Activated T-helper 1 cell treated with anti-CD3 and anti-CD28 coated beads, Interleukin-12 subunit alpha, Interleukin-12 subunit beta, Interleukin-2, Interleukin-4 antibody, amounts not matched to agents 30 ng/mL and 10 ng/mL and 1 ng/mL, durations not matched to agents 14 hours and 24 hours and 36 hours (primary cell): ENCODE data around the gene KLHL2. TPM values are rescaled to one million over a fixed set of nuclear protein-coding genes. Genes with fewer than 3 reads are reported as not detected.
"Not testable (repeated sequence)": the region's sequence is repeated elsewhere in the genome, so short reads cannot be mapped to it uniquely, and the experiment has no call there.

ENCODE experiments used
- DNase-seq: peaks from one replicate; pipeline ENCODE4 v3.0.0; 2021; ENCODE audit warnings: low spot score
- H3K27ac Mint-ChIP-seq: one replicate; pipeline ENCODE4 v1.8.0; 2021; ENCODE audit warnings: mild to moderate bottlenecking, mixed read lengths
- H3K27me3 Mint-ChIP-seq: one replicate; pipeline ENCODE4 v1.8.0; 2022; ENCODE audit warnings: mild to moderate bottlenecking, moderate library complexity, mixed read lengths; ENCODE audit not compliant: insufficient read depth
- H3K36me3 Mint-ChIP-seq: one replicate; pipeline ENCODE4 v1.8.0; 2021; ENCODE audit warnings: low read depth, mixed read lengths
- H3K4me1 Mint-ChIP-seq: one replicate; pipeline ENCODE4 v1.8.0; 2021; ENCODE audit warnings: low read depth, mixed read lengths
- H3K4me3 Mint-ChIP-seq: one replicate; pipeline ENCODE4 v1.8.0; 2021; ENCODE audit warnings: mild to moderate bottlenecking, moderate library complexity, mixed read lengths
- H3K9me3 Mint-ChIP-seq: one replicate; pipeline ENCODE4 v1.8.0; 2021; ENCODE audit warnings: mixed read lengths
- intact Hi-C: fragments of 100-400 bp; cut with micrococcal nuclease; formaldehyde crosslinking; loops from one replicate; pipeline ENCODE4 v1.15.1; 2024
- total RNA-seq: library from RNA; stranded (reverse); gene quantifications from 2 replicates; pipeline ENCODE4 v1.2.3, GENCODE V29; 2022

Gene KLHL2
- total RNA-seq, 1 donor from 2014 or later = 40.6 TPM

DNA sequence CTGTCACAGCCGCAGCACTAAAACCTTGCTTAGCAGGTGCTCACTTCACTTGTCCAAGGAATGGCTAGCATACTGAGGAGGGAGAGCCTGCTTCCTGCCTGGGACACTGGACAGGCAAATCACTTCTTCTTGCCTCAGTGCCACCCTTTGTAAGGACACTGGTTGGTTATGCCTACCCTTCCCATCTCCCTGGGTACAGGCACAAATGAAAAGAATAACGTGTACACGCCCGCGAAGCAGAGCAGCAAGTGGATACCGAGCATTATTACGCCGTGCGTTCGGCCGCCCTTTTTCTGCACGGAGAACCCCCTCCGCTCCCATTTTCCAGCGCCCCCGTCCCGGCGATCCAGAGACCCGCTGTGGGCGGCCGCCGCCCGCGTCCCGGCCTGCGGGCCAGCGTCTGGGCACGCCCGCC lies 338 bp upstream of the KLHL2 start:
- Mint-ChIP-seq H3K27me3 (no peaks in the 10 kb centered on the region), H3K36me3 (peaks cover 15% of the 10 kb centered on the region), H3K27ac (peak overlapping the region; percentile 79), H3K9me3 (no peaks in the 10 kb centered on the region), H3K4me1 (peaks cover 68% of the 10 kb centered on the region), H3K4me3 (peak overlapping the region; percentile 82)
- no peak for DNase-seq
- intact Hi-C loops = loop anchor here (1.0 to 5.0 kb wide), 3 partner anchors 55 to 120 kb away; partner anchors contain the start of genes MSMO1 and TMEM192

- Mint-ChIP-seq H3K27me3 (no peaks in the 10 kb centered on the region), H3K4me1 (peaks cover 77% of the 10 kb centered on the region), H3K4me3 (peak overlapping the region; percentile 94), H3K9me3 (no peaks in the 10 kb centered on the region), H3K27ac (peak overlapping the region; percentile 88), H3K36me3 (peaks cover 23% of the 10 kb centered on the region)
- no peak for DNase-seq
- intact Hi-C loops = loop anchor here (2.0 to 5.0 kb wide), 2 partner anchors 25 to 54 kb away; no protein-coding TSS in a partner anchor
These were observed 876 bp downstream of the KLHL2 start for GRCh38 chr4:165208221-165208652.

- H3K36me3 Mint-ChIP-seq = peaks cover 26% of the 10 kb centered on the region
These were observed 1.5 kb downstream of the KLHL2 start for GRCh38 chr4:165208741-165209388.

DNA sequence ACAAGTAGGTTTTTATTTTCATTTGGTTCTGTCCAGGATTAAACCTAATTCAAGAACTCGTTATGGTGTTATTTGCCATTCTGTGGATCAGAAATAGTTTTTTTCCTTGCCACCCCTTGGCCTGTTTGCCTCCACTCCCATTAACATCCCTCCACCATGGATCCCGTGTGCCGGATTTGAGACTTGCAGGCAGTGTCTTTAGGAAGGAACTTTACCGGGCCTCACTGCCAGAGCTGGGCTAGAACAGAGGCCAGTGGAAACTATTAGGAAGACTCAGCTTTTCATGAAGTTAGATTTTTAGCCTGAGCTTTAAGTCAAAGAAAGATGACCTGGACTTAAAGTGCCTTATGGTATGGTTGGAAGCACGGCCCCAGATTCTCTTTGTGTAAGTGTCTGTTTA lies 2.4 kb downstream of the KLHL2 start:
- Mint-ChIP-seq H3K27ac (no peak overlapping the region), H3K4me3 (peak overlapping the region; percentile 64), H3K9me3 (no peaks in the 10 kb centered on the region), H3K27me3 (no peaks in the 10 kb centered on the region), H3K36me3 (peaks cover 26% of the 10 kb centered on the region), H3K4me1 (peaks cover 78% of the 10 kb centered on the region)
- intact Hi-C loops = loop anchor here (2.0 to 5.0 kb wide), 2 partner anchors 23 to 53 kb away; no protein-coding TSS in a partner anchor
- DNase-seq = no peak

More at GRCh38 chr4:165208741-165209388, 1.5 kb downstream of the KLHL2 start:
- peaks cover 77% of the 10 kb centered on the region for H3K4me1 Mint-ChIP-seq
- no peak for DNase-seq
- peak overlapping the region; percentile 94 for H3K4me3 Mint-ChIP-seq
- intact Hi-C loops = loop anchor here (2.0 to 5.0 kb wide), 2 partner anchors 24 to 53 kb away; no protein-coding TSS in a partner anchor
- H3K27me3 Mint-ChIP-seq = no peaks in the 10 kb centered on the region
- H3K27ac Mint-ChIP-seq = peak overlapping the region; percentile 58
- no peaks in the 10 kb centered on the region for H3K9me3 Mint-ChIP-seq

DNA sequence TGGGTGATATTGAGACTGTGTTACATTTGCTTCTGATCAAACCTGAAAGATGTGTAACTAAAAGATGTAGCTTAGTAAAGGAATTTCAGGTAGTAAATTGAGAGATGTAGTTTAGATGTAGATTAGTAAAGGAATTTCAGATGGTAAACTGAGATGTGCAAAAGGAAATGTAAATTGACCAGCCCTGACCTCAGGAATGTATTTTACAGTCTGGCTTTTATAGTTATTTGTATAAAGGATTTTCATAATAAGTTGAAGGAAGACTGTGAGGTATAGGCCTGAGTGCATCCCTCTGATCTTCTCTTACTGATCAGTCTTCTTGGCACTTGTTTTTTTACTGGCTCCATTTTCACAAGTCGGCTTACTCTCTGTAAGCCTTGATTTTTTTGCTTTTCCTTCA lies 3.2 kb downstream of the KLHL2 start:
- no peaks in the 10 kb centered on the region for H3K27me3 Mint-ChIP-seq
- no peak for DNase-seq
- H3K36me3 Mint-ChIP-seq = peaks cover 24% of the 10 kb centered on the region
- H3K9me3 Mint-ChIP-seq = no peaks in the 10 kb centered on the region
- peak overlapping the region; percentile 64 for H3K4me3 Mint-ChIP-seq
- intact Hi-C loops = no loop called here
- H3K4me1 Mint-ChIP-seq = peaks cover 77% of the 10 kb centered on the region
- no peak overlapping the region for H3K27ac Mint-ChIP-seq

DNA sequence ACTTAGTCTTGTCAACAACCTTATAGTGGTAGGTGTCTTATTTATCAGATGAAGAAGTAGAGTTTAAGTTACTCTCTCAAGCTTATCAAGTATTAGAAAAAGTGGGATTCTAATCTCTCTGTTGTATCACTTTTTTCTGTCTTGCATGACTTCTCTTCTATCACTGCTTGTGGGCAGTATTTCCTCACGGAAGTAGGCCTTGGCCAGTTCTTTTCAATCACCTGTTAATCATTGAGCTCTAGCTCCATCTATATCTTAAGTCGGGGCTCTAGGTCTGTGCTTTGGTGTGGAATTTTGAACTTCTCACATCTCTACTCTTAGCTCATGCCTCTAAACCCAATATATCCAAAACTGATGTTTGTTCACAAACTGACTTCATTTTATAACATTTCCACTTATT lies 5.3 kb downstream of the KLHL2 start:
- Mint-ChIP-seq H3K27ac (peak overlapping the region; percentile 35), H3K4me3 (peak overlapping the region; percentile 27)
- intact Hi-C loops = not testable (repeated sequence)

DNA sequence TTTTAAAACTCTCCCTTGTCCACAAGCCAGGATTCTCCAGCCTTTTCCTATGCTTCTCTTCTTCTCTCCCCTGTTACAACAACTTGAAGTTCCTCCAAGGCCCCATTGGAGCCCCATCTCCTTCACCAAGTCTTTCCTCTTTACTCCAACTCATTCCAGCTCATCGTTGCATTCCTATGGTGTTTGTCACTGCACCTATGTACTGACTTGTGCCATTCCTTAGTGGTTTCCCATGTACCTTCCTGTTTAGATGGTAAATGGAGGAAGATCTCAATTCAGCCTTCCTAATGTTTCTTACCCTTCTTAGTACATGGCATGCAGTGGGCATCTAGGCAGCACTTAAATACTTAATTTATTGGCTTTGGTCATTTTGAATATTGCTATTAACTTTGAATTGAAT lies 6.0 kb downstream of the KLHL2 start:
- Mint-ChIP-seq H3K4me3 (peak overlapping the region; percentile 27), H3K4me1 (peaks cover 97% of the 10 kb centered on the region), H3K27ac (peak overlapping the region; percentile 35), H3K36me3 (peaks cover 36% of the 10 kb centered on the region)
- H3K9me3 Mint-ChIP-seq, H3K27me3 Mint-ChIP-seq, DNase-seq, intact Hi-C loops: not testable (repeated sequence)

More for the DNA sequence above, 5.3 kb downstream of the KLHL2 start:
- DNase-seq, H3K27me3 Mint-ChIP-seq, H3K9me3 Mint-ChIP-seq: not testable (repeated sequence)
- Mint-ChIP-seq H3K4me1 (peaks cover 89% of the 10 kb centered on the region), H3K36me3 (peaks cover 29% of the 10 kb centered on the region)

DNA sequence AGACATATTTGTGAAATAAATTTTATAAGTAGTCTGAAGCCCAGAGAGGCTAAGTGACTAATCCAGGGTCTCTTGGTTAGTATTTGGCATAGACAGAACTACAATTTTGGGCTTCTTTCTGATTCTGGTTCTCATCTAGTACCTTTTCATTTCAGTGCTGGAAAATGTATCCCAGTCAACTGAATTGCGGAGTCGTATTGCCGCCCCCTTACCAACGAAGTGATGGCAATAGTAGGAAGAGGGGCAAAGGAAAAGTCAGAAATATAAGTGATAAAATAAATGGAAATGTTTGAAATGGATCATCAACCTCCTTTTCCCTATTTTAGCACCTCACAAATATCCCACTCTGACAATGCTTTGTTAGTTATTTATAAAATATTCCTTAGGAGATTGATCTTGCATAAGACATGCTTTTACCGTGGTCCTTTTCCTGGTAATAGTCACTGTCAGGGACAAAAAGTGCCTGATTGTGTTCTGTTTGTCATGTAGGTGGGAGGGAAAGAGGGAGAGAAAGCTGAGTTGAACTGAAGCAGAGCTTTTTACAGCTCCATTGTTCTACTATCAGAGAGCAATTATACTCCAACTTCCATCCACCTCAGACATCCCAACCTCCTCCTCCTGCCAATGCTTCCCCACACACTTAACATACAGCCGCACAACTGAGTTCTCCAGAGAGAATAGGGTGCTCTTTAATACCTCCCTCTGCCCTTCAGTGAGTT lies 6.8 kb downstream of the KLHL2 start:
- H3K4me3 Mint-ChIP-seq, H3K9me3 Mint-ChIP-seq, DNase-seq, H3K27me3 Mint-ChIP-seq, intact Hi-C loops: not testable (repeated sequence)
- Mint-ChIP-seq H3K36me3 (peaks cover 35% of the 10 kb centered on the region), H3K27ac (peak overlapping the region; percentile 41), H3K4me1 (peaks cover 94% of the 10 kb centered on the region)

- peak overlapping the region; percentile 79 for H3K4me3 Mint-ChIP-seq
- H3K27me3 Mint-ChIP-seq, intact Hi-C loops, H3K9me3 Mint-ChIP-seq: not testable (repeated sequence)
- H3K4me1 Mint-ChIP-seq = peaks cover 90% of the 10 kb centered on the region
- H3K36me3 Mint-ChIP-seq = peaks cover 32% of the 10 kb centered on the region
- H3K27ac Mint-ChIP-seq = peak overlapping the region; percentile 97
- peak; percentile 29 for DNase-seq
These were observed 7.8 kb downstream of the KLHL2 start for GRCh38 chr4:165215034-165215751.

DNA sequence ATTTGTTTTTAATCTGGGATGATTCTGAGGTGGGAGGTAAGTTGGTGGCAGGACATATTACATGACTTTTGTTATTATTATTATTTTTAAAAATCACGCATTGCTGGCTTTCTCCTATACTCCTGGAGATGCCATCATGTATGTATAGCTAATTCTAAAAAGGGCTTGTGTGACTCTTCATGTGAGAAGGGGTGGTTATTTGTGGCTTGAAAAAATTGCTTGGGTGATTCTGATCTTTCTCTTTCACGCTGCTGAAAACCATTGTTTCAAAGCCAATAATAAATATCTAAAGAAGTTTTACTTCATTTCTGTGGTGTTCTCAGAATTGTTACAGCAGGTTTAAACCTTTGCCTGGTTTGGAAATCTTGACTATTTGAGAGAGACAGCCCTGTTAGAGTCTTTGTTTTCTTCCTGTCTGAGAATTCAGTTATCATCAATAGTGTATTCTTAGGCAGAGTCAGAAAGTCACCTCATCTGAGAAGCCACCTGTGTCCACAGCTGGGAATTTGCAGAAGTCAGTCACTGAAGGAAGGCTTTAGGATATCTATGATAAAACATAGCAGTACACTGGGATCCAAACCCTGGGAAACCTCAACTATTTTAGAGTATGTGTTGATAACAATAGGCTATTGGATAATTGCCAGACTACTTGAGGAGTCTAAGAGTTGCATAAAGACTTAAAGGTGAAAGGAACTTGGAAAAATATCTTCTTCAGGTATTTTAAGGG lies 8.6 kb downstream of the KLHL2 start:
- Mint-ChIP-seq H3K4me3 (peak overlapping the region; percentile 79), H3K27ac (peak overlapping the region; percentile 97), H3K4me1 (peaks cover 88% of the 10 kb centered on the region), H3K36me3 (peaks cover 31% of the 10 kb centered on the region)
- H3K27me3 Mint-ChIP-seq, DNase-seq, H3K9me3 Mint-ChIP-seq: not testable (repeated sequence)
- intact Hi-C loops = loop anchor here (2.0 kb wide), 1 partner anchor 15 kb away; no protein-coding TSS in a partner anchor

GRCh38 chr4:165217325-165217724 lies 10.0 kb downstream of the KLHL2 start:
- peak overlapping the region; percentile 13 for H3K4me3 Mint-ChIP-seq
- intact Hi-C loops = loop anchor here (2.0 kb wide), 1 partner anchor 13 kb away; no protein-coding TSS in a partner anchor
- H3K27ac Mint-ChIP-seq = peak overlapping the region; percentile 28
- H3K27me3 Mint-ChIP-seq = no peaks in the 10 kb centered on the region
- peaks cover 42% of the 10 kb centered on the region for H3K36me3 Mint-ChIP-seq
- no peak for DNase-seq
- no peaks in the 10 kb centered on the region for H3K9me3 Mint-ChIP-seq
- peaks cover 88% of the 10 kb centered on the region for H3K4me1 Mint-ChIP-seq

DNA sequence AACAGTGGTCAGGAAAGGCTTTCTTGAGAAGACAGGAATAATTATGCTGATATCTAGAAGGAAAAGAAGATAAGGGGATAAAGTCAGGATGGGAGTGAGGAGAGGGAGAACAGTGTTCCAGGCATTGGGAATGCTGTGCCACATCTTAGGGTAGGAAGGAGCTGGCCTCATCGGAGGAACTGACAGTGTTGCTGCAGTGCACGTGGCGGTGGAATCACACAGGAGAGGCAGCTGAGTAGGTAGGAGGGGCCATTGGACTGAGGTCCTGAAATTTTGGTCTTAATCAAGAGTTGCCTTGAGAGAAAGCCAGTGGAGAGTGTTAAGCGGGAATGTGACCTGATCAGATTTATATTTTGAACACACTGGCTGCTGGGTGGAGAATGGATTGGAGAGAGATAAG lies 13.9 kb downstream of the KLHL2 start:
- Mint-ChIP-seq H3K27ac (peak overlapping the region; percentile 83), H3K4me1 (peaks cover 65% of the 10 kb centered on the region), H3K4me3 (peak overlapping the region; percentile 37), H3K36me3 (peaks cover 51% of the 10 kb centered on the region)
- intact Hi-C loops, H3K27me3 Mint-ChIP-seq, H3K9me3 Mint-ChIP-seq, DNase-seq: not testable (repeated sequence)
